Transverse colon (tissue), 4 donors: ENCODE measurements around the gene DLG2.
"Not testable (repeated sequence)": the region's sequence is repeated elsewhere in the genome, so short reads cannot be mapped to it uniquely, and the experiment has no call there.

ENCODE experiments used
- CTCF ChIP-seq, 5 experiments: fragments of 200-600 bp in 3 of 5; fragments of 450-650 bp in 2 of 5; sonication (generic) in 3 of 5; IDR thresholded peaks; 1 replicate in 2 of 5; 2 replicates in 3 of 5; pipeline ENCODE4 v1.5.1; 2016 to 2017; ENCODE audit warnings: antibody characterized with exemption in 5 of 5, inconsistent platforms in 3 of 5, mild to moderate bottlenecking in 2 of 5, moderate library complexity in 1 of 5
- EP300 ChIP-seq: sonication (generic); formaldehyde crosslinking; IDR thresholded peaks from one replicate; pipeline ENCODE4 v1.6.1; 2017; ENCODE audit warnings: antibody characterized with exemption, low read depth
- POLR2A ChIP-seq: fragments of 450-650 bp; IDR thresholded peaks from one replicate; pipeline ENCODE4 v1.6.1; 2016; ENCODE audit warnings: antibody characterized with exemption, mild to moderate bottlenecking, moderate library complexity
- POLR2AphosphoS5 ChIP-seq, 3 donors: sonication (generic); formaldehyde crosslinking; IDR thresholded peaks; one replicate each; pipeline ENCODE4 v1.6.1; 2016; ENCODE audit warnings: antibody characterized with exemption in 3 of 3

- TF ChIP-seq CTCF (IDR thresholded peaks at IDR 0.05); POLR2A; POLR2AphosphoS5 (IDR thresholded peaks at IDR 0.05); EP300: not testable (repeated sequence)
These were observed 20.9 kb downstream of the DLG2 start for GRCh38 chr11:85606237-85606636.
